Esophagus muscularis mucosa (tissue), 4 donors: Measurements from ENCODE around the gene TMEM131L. TPM values are rescaled to one million over a fixed set of nuclear protein-coding genes. Genes with fewer than 3 reads are reported as not detected.

Experiments used
- DNase-seq: peaks from one replicate; pipeline ENCODE4 v3.0.0-alpha.2; 2017; ENCODE audit errors: extremely low spot score
- H3K27ac ChIP-seq, 4 donors: fragments of 200-600 bp; sonication (generic); replicated peaks in 1 of 4; 1 replicate in 3 of 4; 2 replicates in 1 of 4; pipeline ENCODE4 v1.5.1; 2016 to 2019; ENCODE audit warnings: mild to moderate bottlenecking in 1 of 4
- H3K27me3 ChIP-seq, 4 donors: fragments of 200-600 bp; sonication (generic); one replicate each; pipeline versions ENCODE4 v1.5.1 to v1.6.0; 2016 to 2019
- H3K36me3 ChIP-seq, 4 donors: fragments of 200-600 bp; sonication (generic); one replicate each; pipeline ENCODE4 v1.5.1; 2016 to 2019
- H3K4me1 ChIP-seq, 4 donors: fragments of 200-600 bp; sonication (generic); one replicate each; pipeline ENCODE4 v1.5.1; 2016 to 2019
- H3K4me3 ChIP-seq, 4 donors: fragments of 200-600 bp; sonication (generic); 1 replicate in 2 of 4; 2 replicates in 2 of 4; pipeline ENCODE4 v1.5.1; 2016 to 2019; ENCODE audit warnings: mild to moderate bottlenecking in 4 of 4, moderate library complexity in 1 of 4
- H3K9me3 ChIP-seq, 4 donors: fragments of 200-600 bp; sonication (generic); 1 replicate in 3 of 4; 2 replicates in 1 of 4; pipeline ENCODE4 v1.5.1; 2016 to 2019
- EP300 ChIP-seq: sonication (generic); formaldehyde crosslinking; IDR thresholded peaks from one replicate; pipeline ENCODE4 v1.6.1; 2017; ENCODE audit warnings: antibody characterized with exemption
- POLR2A ChIP-seq: fragments of 450-650 bp; IDR thresholded peaks from one replicate; pipeline ENCODE4 v1.6.1; 2017; ENCODE audit warnings: antibody characterized with exemption, moderate library complexity, mild to moderate bottlenecking, low read depth
- POLR2AphosphoS5 ChIP-seq, 2 donors: sonication (generic); formaldehyde crosslinking; IDR thresholded peaks; one replicate each; pipeline ENCODE4 v1.6.1; 2017; ENCODE audit warnings: antibody characterized with exemption in 2 of 2
- WGBS: methylation state at CpG from one replicate; pipeline ENCODE4 v1.1.5; 2018; 5-methylcytosine and 5-hydroxymethylcytosine counted together
- intact Hi-C: fragments of 100-400 bp; cut with DNase I; formaldehyde crosslinking; loops from one replicate; pipeline ENCODE4 v1.15.1; 2023
- total RNA-seq, 4 donors: library from RNA; depleted of rRNA; stranded (reverse); fragments of >200 nt; gene quantifications; one replicate each; pipeline versions ENCODE4 v1.1.0 to v1.2.1, GENCODE V29; 2016
- TF ChIP-seq, protein P1 (sequence below), 3 experiments: fragments of 200-600 bp in 2 of 3; fragments of 450-650 bp in 1 of 3; sonication (generic) in 2 of 3; IDR thresholded peaks; one replicate each; pipeline ENCODE4 v1.5.1; 2017 to 2019; ENCODE audit warnings: antibody characterized with exemption in 3 of 3, mild to moderate bottlenecking in 2 of 3, moderate library complexity in 1 of 3

The TMEM131L gene
- total RNA-seq, 4 donors from 2014 or later: 10.3 to 16.3 (median 12.1) TPM

DNA sequence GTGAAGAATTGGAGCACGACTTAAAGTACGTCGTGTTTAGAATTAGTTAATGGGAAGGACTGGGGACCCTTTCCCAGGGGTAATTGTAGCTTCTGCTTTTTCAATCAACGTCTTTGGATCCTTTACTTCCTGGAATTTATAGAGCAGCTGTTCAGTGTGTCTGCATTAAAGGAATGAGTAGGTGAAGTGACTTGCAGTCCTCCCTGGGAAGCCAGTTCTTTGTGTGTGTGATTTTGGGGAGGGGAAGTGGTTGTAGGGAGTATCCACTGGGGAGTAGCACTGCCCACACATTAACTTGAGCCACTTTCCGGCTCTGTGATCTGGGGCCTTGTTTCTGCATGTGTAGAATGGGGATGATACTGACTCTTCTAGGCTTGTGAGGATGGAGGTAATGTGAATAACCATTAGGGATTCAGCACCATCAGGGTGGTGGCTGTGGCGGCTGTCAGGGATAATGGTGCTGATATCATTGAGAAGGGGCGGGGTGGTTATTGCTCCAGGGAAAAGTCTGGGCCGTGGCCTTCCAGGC is 54.7 kb downstream of the TMEM131L start:
- intact Hi-C loops: no loop called here
- no peak for TF ChIP-seq EP300
- TF ChIP-seq POLR2AphosphoS5 (IDR thresholded peaks at IDR 0.05): no peak
- TF ChIP-seq, protein P1, sequence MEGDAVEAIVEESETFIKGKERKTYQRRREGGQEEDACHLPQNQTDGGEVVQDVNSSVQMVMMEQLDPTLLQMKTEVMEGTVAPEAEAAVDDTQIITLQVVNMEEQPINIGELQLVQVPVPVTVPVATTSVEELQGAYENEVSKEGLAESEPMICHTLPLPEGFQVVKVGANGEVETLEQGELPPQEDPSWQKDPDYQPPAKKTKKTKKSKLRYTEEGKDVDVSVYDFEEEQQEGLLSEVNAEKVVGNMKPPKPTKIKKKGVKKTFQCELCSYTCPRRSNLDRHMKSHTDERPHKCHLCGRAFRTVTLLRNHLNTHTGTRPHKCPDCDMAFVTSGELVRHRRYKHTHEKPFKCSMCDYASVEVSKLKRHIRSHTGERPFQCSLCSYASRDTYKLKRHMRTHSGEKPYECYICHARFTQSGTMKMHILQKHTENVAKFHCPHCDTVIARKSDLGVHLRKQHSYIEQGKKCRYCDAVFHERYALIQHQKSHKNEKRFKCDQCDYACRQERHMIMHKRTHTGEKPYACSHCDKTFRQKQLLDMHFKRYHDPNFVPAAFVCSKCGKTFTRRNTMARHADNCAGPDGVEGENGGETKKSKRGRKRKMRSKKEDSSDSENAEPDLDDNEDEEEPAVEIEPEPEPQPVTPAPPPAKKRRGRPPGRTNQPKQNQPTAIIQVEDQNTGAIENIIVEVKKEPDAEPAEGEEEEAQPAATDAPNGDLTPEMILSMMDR (IDR thresholded peaks at IDR 0.05): no peak
- no peak for TF ChIP-seq POLR2A
- H3K36me3 ChIP-seq: no peaks in the 10 kb centered on the region
- H3K4me1 ChIP-seq: peaks cover 47 to 71% (median 55%) of the 10 kb centered on the region in 4 donors
- 73% methylated on average over 8 of the region's 8 CpGs for WGBS
- H3K9me3 ChIP-seq: no peaks in the 10 kb centered on the region
- H3K27me3 ChIP-seq: no peaks in the 10 kb centered on the region
- no peak overlapping the region for H3K4me3 ChIP-seq
- no peak overlapping the region for H3K27ac ChIP-seq
- DNase-seq: no peak

DNA sequence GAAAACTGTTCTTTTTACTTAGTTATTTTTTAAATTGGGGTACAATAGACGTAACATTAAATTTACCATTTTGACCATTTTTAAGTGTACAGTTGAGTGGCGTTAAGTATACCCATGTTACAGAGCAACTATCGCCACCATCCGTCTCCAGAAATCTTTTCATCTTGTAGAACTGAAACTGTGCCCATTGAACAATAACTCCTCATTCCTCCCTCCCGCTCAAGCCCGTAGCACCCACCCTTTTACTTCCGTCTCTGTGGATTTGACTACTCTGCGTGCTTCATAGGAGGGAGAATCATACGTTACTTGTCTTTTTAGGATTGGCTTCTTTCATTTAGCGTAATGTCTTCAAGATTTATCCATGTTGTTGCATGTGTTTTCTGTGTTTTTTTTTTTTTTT is 55.3 kb downstream of the TMEM131L start:
- H3K9me3 ChIP-seq: no peaks in the 10 kb centered on the region
- 93% methylated on average over 10 of the region's 10 CpGs for WGBS
- intact Hi-C loops: no loop called here
- H3K27ac ChIP-seq: no peak overlapping the region
- H3K36me3 ChIP-seq: no peaks in the 10 kb centered on the region
- no peak overlapping the region for H3K4me3 ChIP-seq
- DNase-seq: no peak
- no peaks in the 10 kb centered on the region for H3K27me3 ChIP-seq
- peaks cover 47 to 71% (median 55%) of the 10 kb centered on the region in 4 donors for H3K4me1 ChIP-seq
- TF ChIP-seq POLR2A (no peak), POLR2AphosphoS5 (IDR thresholded peaks at IDR 0.05) (no peak)
- TF ChIP-seq, protein P1 (IDR thresholded peaks at IDR 0.05): no peak

DNA sequence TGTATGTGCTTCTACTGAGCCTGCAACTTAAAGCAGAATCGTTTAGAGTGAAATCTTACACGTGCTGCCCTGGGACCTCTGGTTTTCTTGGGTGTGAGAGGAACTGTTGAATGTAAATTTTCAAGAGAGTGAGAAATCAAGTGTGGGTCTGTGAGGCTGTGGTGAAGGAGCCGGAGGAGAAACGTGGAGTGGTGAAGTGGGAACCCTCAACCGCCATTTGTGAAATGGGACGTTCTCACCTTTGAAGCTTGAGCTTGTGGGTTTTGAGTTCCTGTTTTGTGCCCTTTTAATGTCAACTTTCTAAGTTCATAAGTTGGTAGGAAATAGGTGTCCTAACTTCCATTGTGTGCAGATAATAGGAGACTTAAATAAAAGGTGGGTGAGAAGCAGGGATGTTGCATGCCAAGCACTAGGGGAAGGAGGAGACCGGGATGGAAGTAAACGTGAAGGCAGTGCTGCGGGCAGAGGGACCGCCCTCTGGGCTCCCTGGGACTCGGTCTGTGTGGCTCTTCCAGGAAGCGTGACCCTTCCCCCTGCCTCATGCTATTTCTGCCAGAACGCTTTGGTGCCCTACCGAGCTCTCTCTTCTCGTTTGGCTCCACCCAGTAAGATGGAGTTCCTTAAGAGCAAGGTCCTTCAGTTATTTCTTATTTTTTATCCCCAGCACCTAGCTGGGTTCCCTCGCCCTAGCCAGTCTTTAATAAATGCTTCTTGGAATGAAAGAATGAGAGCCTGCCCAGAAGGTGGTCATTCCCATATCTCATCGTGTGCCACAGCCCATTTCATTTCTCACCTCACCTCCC is 56.0 kb downstream of the TMEM131L start:
- Histone ChIP-seq H3K27me3 (no peaks in the 10 kb centered on the region), H3K4me1 (peaks cover 47 to 71% (median 54%) of the 10 kb centered on the region in 4 donors), H3K9me3 (no peaks in the 10 kb centered on the region), H3K36me3 (no peaks in the 10 kb centered on the region), H3K27ac (peak overlapping the region in 2 of 4 donors; percentile 3 to 17), H3K4me3 (no peak overlapping the region)
- DNase-seq: no peak
- WGBS: 85% methylated on average over 17 of the region's 17 CpGs
- TF ChIP-seq POLR2AphosphoS5 (IDR thresholded peaks at IDR 0.05) (no peak), POLR2A (no peak), EP300 (no peak)
- TF ChIP-seq, protein P1 (IDR thresholded peaks at IDR 0.05): no peak
- intact Hi-C loops: no loop called here

DNA sequence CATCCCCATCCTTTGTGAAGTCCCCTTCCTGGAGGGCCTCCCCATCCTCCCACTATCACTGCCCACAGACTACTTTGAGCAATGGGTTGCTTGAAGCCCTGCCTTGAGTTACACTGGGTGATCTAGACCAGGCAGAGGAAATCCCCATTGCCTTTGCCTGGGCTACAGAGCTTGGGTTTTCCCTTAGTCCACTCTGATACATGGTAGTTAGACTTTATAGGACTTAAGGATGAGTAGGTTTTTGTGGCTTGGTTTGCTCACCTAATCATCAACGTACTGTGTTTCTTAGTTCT is 56.6 kb downstream of the TMEM131L start:
- Histone ChIP-seq H3K36me3 (no peaks in the 10 kb centered on the region), H3K27me3 (no peaks in the 10 kb centered on the region), H3K9me3 (no peaks in the 10 kb centered on the region), H3K4me3 (no peak overlapping the region), H3K4me1 (peaks cover 44 to 65% (median 51%) of the 10 kb centered on the region in 4 donors), H3K27ac (peak overlapping the region in 3 of 4 donors; percentile 3 to 40 (median 17))
- WGBS: 84% methylated on average over 1 of the region's 1 CpG
- TF ChIP-seq POLR2AphosphoS5 (IDR thresholded peaks at IDR 0.05) (no peak), POLR2A (no peak), EP300 (no peak)
- TF ChIP-seq, protein P1 (IDR thresholded peaks at IDR 0.05): no peak
- DNase-seq: no peak
- intact Hi-C loops: no loop called here
